ENCODE measurements around the gene LYAR.

LYAR gene

DNA sequence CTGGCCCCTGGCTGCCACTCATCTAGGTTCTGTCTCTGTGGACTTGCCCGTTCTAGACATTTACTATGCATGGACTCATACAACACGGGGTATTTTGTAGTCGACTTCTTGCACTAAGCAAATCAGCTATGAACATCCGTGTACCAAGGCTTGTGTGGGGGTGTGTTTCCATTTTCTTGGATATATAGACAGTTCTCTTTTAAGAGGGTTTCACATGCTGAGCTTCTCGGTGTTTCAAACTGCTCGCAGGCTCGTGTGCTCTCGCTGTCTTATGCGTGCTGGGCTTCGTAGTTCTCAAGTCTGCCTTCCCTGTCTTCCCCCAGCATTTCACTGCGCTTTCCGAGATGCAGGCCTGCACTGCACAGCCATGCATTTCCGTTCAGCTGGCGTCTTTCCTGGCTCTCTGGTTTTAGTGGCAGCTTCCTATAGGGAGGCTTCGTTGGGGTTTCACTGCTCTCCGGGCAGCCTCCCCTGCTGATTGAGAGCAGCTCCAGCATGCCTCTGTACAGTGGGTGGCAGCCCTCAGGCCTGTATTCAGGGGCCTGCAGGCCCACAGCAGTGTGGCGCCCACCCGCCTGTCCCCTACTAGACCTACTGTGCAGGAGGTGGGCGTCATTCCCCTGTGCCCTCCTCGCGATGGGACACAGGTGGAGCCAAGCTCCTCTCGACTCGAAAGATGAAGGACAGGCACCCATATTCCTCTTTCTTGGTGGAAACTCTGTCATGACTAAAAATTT is 27.7 kb upstream of the LYAR start:
- in situ Hi-C loops (cut with MboI; ENCODE audit: low sequenced_read_pairs, unreplicated experiment), result no loop called here
- no peak for TF ChIP-seq CTCF (IDR thresholded peaks at IDR 0.05; ENCODE audit: borderline replicate concordance, control extremely low read depth, extremely low read depth, insufficient read depth, missing control alignments)
- DNase-seq (ENCODE audit: low spot score), result no peak

DNA sequence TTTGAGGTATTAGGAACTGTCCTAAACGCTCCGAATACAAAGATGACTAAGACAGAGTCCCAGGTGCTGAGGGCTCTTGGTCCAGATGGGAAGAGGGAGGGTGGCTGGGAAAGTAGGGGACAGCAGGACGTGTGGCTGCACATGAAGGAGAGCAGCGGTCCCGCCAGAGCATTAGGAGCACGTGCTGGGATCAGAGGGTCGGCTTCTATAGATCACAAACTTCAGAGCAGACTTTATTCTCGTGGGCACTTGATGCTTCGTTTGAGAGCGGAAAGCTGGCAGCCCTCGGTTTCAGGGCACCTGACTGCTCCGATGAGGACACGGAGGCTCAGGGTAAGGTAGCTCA is 26.2 kb upstream of the LYAR start:
- DNase-seq (ENCODE audit: low spot score), result no peak
- in situ Hi-C loops (cut with MboI; ENCODE audit: low sequenced_read_pairs, unreplicated experiment), result no loop called here
- no peak for TF ChIP-seq CTCF (IDR thresholded peaks at IDR 0.05; ENCODE audit: borderline replicate concordance, control extremely low read depth, extremely low read depth, insufficient read depth, missing control alignments)

DNA sequence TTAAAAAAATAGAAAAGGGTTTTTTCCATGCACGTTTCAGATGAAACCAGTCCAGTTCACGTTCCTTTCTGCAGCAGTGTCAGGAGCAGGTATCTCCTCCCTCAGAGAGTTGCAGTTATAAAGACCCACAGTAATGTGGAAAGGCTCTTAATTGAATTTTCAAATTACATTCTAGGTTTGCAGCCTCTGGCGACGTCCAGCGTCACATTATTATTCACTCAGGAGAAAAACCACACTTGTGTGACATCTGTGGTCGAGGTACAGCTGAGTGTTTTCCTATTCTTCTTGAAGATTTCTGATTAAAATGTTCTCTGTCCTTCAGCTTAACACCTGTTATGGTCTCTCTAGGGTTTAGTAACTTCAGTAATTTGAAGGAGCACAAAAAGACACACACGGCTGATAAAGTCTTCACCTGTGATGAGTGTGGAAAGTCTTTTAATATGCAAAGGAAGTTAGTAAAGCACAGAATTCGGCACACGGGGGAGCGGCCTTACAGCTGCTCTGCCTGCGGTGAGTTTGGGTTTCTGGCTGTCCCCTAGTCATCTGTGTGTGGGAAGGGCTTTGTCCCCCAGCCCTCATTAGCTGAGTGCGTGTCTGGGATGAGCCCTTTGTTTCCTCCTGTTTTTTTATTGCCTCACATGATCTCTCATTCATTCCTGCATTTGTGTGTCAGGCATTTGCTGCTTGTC is 25.7 kb upstream of the LYAR start:
- TF ChIP-seq CTCF (IDR thresholded peaks at IDR 0.05; ENCODE audit: borderline replicate concordance, control extremely low read depth, extremely low read depth, insufficient read depth, missing control alignments), result no peak
- no peak for DNase-seq (ENCODE audit: low spot score)
- in situ Hi-C loops (cut with MboI; ENCODE audit: low sequenced_read_pairs, unreplicated experiment), result no loop called here

DNA sequence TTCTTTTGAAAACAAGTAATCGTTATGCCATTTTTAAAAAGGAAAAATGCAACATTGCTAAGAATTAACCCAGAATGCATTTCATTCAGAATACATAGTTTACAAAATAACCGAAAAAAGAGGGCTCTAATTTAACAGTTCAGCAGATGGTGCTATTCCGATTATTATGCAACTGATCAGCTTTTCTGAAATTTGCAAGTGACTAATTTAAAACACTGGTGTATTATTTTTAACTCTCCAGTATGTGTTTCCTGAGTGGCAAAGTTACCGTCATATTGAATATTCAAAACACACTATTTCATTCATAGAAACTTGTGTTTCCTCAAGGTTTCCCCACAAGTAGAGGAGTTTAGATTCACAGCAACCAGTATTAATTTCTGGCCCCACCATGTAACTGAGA is 21.2 kb upstream of the LYAR start:
- in situ Hi-C loops (cut with MboI; ENCODE audit: low sequenced_read_pairs, unreplicated experiment), result no loop called here
- no peak for TF ChIP-seq CTCF (IDR thresholded peaks at IDR 0.05; ENCODE audit: borderline replicate concordance, control extremely low read depth, extremely low read depth, insufficient read depth, missing control alignments)
- no peak for DNase-seq (ENCODE audit: low spot score)

GRCh38 chr4:4308800-4309441 is 19.0 kb upstream of the LYAR start:
- in situ Hi-C loops (cut with MboI; ENCODE audit: low sequenced_read_pairs, unreplicated experiment), result no loop called here
- TF ChIP-seq CTCF (IDR thresholded peaks at IDR 0.05; ENCODE audit: borderline replicate concordance, control extremely low read depth, extremely low read depth, insufficient read depth, missing control alignments), result no peak
- no peak for DNase-seq (ENCODE audit: low spot score)

DNA sequence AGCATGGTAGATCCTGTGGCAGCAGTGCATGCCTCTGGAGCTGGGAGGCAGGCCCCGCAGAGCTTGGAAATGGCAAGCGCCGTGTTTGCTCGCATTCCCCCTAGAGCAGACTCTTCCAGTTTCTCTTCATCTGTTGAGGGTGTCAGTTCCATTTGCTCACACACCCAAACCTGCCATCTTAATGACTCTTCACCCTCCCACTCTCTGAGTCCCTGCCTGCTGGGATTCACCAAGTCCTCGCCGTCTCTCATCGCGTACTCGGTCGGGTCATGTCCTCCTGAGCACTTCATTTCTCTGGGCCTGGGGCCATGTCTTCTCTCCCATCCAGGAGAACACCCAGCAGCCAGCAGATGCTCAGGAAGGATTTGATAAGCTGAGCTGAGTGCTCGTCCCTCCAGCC is 17.0 kb upstream of the LYAR start:
- TF ChIP-seq CTCF (IDR thresholded peaks at IDR 0.05; ENCODE audit: borderline replicate concordance, control extremely low read depth, extremely low read depth, insufficient read depth, missing control alignments), result no peak
- in situ Hi-C loops (cut with MboI; ENCODE audit: low sequenced_read_pairs, unreplicated experiment), result no loop called here
- DNase-seq (ENCODE audit: low spot score), result no peak

All from GM13976 (cell line).